Measurements from ENCODE around the gene RARRES2.
A peak's percentile ranks its signal among the peaks of the same experiment; 100 is the strongest.

The RARRES2 gene

DNA sequence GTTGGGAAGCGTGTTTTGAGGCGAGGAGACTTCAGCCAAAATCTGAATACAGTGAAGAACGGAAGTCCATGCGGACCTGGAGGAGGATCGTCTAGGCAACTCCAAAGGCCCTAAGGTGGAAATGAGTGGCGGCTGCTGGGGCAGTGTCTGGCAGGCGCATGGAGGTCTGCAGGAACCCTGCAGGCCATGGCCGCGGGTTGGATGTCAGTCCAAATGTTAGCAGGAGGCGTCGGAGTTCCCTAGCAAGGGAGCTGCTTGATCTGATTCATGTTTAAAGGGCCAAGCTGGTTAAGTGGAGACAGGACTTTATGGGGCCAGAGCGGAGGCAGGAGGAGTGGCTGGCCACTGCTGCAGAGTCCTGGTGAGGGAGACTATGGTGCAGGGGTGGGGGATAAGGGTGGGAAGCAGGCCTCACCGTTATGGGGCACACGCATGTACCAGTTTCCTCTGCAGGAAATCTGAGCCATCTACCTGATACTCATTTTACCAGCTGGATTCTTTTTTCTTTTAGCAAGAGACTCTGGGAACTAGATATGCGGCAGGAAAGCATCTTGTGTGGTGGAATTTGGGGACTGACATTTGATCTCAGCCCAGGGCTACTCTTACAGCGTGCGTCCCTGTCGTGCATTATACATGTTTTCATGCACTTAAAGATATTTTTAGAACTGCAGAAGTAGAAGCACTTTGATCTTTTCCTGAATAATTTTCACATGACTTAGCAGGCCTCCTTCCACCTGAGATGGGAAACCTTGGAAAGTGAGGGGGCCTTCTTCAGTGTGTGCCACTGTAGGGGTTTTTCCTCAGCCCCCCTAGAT, 20.6 kb upstream of the RARRES2 start:
- Mint-ChIP-seq H3K9me3 (no peaks in the 10 kb centered on the region), H3K4me3 (no peak overlapping the region), H3K4me1 (ENCODE audit: low read depth) (peaks cover 62% of the 10 kb centered on the region), H3K27ac (peak overlapping the region; percentile 85), H3K27me3 (peaks cover 8% of the 10 kb centered on the region), H3K36me3 (ENCODE audit: low read depth) (no peaks in the 10 kb centered on the region)
- intact Hi-C loops (cut with micrococcal nuclease): no loop called here

DNA sequence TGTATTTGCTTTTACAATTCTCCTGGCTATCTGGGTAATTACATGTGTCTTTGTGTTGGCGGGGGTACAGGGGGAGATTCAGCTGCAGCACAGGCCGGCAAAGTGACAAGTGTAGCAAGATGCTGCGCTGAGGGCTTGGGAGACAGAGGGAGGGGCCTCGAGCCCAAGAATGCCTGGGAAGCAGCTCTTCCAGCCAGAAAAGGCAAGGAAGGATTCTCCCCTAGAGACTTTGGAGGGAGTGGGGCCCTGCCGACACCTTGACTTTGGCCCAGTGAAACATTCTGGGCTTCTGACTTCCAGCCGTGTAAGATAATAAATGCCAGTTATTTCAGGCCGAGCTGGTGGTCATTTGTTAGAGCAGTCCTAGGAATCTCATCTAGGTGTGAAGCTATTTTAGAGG, 20.0 kb upstream of the RARRES2 start:
- Mint-ChIP-seq H3K9me3 (no peaks in the 10 kb centered on the region), H3K27me3 (peaks cover 8% of the 10 kb centered on the region), H3K4me3 (no peak overlapping the region), H3K4me1 (ENCODE audit: low read depth) (peaks cover 61% of the 10 kb centered on the region), H3K36me3 (ENCODE audit: low read depth) (no peaks in the 10 kb centered on the region), H3K27ac (peak overlapping the region; percentile 14)
- intact Hi-C loops (cut with micrococcal nuclease): no loop called here

DNA sequence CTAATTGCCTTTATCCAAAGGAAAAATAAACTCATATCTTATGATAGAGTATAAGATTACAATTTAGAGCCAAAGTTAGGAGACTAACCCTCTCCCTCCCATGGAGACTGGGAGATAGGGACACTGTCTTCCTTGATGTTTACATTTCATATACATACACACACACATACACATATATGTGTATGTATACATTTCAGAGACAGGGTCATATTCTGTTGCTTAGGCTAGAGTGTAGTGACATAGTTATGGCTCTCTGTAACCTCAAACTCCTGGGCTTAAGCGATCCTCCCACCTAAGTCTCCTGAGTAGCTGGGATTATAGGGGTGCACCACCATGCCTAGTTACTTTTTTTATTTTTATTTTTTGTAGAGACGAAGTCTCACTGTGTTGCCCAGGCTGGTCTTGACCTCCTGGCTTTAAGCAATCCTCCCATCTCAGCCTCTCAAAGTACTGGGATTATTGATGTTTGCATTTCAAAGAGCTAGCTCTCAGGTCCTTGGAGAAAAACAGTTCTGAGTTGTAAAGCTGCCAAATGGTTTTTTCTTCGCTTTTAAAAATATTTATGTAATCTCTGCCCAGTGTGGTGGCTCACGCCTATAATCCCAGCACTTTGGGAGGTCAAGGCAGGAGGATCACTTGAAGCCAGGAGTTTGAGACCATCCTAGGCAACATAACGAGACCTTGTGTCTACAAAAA, 19.1 kb upstream of the RARRES2 start:
- Mint-ChIP-seq H3K27me3 (peaks cover 8% of the 10 kb centered on the region), H3K4me3 (no peak overlapping the region), H3K27ac (peak overlapping the region; percentile 64), H3K4me1 (ENCODE audit: low read depth) (peaks cover 52% of the 10 kb centered on the region), H3K9me3 (no peaks in the 10 kb centered on the region), H3K36me3 (ENCODE audit: low read depth) (no peaks in the 10 kb centered on the region)
- intact Hi-C loops (cut with micrococcal nuclease): no loop called here

DNA sequence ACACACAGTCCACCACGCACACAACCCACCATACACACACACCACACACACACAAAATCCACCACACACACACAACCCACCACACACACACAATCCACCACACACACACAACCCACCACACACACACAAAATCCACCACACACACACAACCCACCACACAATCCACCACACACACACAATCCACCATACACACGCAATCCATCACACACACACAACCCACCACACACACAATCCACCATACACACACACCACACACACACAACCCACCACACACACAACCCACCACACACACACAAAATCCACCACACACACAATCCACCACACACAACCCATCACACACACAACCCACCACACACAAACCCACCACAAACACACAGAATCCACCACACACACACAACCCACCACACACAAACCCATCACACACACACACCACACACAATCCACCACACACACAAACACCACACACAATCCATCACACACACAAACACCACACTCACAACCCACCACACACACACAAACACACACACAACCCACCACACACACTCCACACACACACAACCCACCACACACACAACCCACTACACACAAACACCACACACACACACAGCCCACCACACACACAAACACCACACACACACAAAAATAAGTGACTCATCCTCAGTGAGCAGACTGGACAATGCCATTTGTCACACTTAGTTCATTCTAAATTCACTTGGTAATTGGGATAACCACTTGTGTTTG, 18.4 kb upstream of the RARRES2 start:
- Mint-ChIP-seq H3K4me3 (no peak overlapping the region), H3K27me3 (peaks cover 8% of the 10 kb centered on the region), H3K4me1 (ENCODE audit: low read depth) (peaks cover 46% of the 10 kb centered on the region), H3K9me3 (no peaks in the 10 kb centered on the region), H3K36me3 (ENCODE audit: low read depth) (no peaks in the 10 kb centered on the region), H3K27ac (peak overlapping the region; percentile 64)
- intact Hi-C loops (cut with micrococcal nuclease): no loop called here

DNA sequence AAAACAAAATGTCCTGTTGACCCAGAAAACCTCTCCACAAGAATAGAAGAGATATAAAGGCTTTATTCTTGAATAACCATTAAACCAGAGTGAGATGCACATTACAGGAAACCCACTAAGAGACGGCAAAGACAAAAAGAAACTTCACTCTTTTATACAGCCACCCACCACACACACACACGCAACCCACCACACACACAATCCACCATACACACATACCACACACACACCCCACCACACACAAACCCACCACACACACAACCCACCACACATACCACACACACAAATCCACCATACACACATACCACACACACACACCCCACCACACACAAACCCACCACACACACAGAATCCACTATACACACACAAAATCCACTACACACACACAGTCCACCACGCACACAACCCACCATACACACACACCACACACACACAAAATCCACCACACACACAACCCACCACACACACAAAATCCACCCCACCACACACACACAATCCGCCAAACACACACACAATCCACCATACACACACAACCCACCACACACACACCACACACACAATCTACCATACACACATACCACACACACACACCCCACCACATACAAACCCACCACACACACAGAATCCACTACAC, 17.7 kb upstream of the RARRES2 start:
- no peaks in the 10 kb centered on the region for H3K9me3 Mint-ChIP-seq
- intact Hi-C loops (cut with micrococcal nuclease): no loop called here
- H3K27ac Mint-ChIP-seq: peak overlapping the region; percentile 64
- peaks cover 8% of the 10 kb centered on the region for H3K27me3 Mint-ChIP-seq
- no peak overlapping the region for H3K4me3 Mint-ChIP-seq
- H3K4me1 Mint-ChIP-seq (ENCODE audit: low read depth): peaks cover 44% of the 10 kb centered on the region
- H3K36me3 Mint-ChIP-seq (ENCODE audit: low read depth): no peaks in the 10 kb centered on the region

DNA sequence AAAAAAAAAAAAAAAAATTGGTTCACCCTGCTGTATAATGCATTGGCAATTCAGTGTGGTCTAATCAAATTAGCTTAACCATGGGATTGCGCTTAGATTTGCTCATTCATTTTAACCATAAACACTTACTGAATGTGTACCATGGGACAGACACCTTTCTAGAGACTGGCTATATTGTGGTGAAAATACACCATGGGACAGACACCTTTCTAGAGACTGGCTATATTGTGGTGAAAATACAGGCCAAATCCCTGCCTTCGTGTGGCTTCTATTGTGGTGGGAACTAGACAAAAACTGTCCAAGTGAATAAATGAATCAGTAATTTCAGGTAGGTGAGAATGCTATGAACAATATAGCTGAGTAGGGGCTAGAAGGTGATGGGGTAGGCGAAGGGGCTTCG, 17.0 kb upstream of the RARRES2 start:
- intact Hi-C loops (cut with micrococcal nuclease): no loop called here
- Mint-ChIP-seq H3K27me3 (peaks cover 8% of the 10 kb centered on the region), H3K9me3 (no peaks in the 10 kb centered on the region), H3K4me1 (ENCODE audit: low read depth) (peaks cover 37% of the 10 kb centered on the region), H3K4me3 (no peak overlapping the region), H3K27ac (no peak overlapping the region), H3K36me3 (ENCODE audit: low read depth) (no peaks in the 10 kb centered on the region)

DNA sequence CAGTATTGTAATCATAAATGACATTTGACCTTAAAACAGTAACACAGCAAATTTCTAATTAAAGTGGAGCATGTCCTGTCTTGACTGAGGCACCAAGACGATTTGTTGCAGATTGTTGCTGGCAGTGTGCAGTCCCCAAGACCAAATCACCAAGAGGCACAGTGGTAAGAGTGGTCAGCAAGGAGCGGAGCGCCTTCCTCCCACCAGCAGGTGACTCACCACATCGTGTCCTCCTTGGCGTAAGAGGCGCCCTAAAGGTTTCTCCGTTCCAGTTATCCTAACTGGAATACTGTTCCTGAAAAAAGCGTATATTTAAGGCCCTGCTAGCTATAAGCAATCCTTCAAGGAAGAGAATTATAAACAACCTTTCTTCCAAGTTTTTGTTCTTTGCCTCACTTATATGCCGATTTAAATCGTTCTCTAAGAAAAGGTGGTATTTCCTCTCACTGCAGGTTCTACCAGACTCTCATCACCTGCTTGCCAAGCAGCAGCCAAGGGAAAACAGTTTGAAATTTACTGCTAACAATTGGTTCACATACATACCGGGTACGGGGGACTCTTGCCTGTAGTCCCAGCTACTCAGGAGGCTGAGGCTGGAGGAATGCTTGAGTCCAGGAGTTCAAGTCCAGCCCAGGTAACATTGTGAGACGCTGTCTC, 16.5 kb upstream of the RARRES2 start:
- Mint-ChIP-seq H3K27me3 (peaks cover 8% of the 10 kb centered on the region), H3K4me3 (no peak overlapping the region), H3K36me3 (ENCODE audit: low read depth) (no peaks in the 10 kb centered on the region), H3K27ac (no peak overlapping the region), H3K4me1 (ENCODE audit: low read depth) (peaks cover 32% of the 10 kb centered on the region), H3K9me3 (no peaks in the 10 kb centered on the region)
- intact Hi-C loops (cut with micrococcal nuclease): loop anchor here (2.0 kb wide), 1 partner anchor 31 kb away; no protein-coding TSS in a partner anchor

DNA sequence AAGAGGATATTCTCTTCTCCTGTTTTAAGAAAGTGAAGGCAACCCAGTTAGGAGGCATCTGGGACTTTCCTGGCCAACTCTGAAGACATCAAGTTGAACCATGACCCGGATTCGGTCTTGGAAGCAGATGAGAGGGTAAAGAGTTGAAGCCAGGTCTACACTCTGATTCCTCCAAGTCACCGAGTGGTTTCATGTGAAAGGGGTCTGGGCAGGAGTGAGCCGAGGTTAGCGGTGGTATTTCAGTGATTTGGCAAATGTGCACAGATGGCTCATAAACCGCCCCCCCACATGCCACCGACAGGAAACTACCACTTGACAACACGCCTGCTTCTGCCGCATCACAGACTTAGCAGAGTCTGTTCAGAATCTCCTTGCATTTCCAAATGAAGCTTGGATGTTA, 15.8 kb upstream of the RARRES2 start:
- H3K9me3 Mint-ChIP-seq: no peaks in the 10 kb centered on the region
- intact Hi-C loops (cut with micrococcal nuclease): loop anchor here (2.0 kb wide), 1 partner anchor 32 kb away; no protein-coding TSS in a partner anchor
- peaks cover 7% of the 10 kb centered on the region for H3K27me3 Mint-ChIP-seq
- no peaks in the 10 kb centered on the region for H3K36me3 Mint-ChIP-seq (ENCODE audit: low read depth)
- no peak overlapping the region for H3K4me3 Mint-ChIP-seq
- peaks cover 25% of the 10 kb centered on the region for H3K4me1 Mint-ChIP-seq (ENCODE audit: low read depth)
- peak overlapping the region; percentile 37 for H3K27ac Mint-ChIP-seq

DNA sequence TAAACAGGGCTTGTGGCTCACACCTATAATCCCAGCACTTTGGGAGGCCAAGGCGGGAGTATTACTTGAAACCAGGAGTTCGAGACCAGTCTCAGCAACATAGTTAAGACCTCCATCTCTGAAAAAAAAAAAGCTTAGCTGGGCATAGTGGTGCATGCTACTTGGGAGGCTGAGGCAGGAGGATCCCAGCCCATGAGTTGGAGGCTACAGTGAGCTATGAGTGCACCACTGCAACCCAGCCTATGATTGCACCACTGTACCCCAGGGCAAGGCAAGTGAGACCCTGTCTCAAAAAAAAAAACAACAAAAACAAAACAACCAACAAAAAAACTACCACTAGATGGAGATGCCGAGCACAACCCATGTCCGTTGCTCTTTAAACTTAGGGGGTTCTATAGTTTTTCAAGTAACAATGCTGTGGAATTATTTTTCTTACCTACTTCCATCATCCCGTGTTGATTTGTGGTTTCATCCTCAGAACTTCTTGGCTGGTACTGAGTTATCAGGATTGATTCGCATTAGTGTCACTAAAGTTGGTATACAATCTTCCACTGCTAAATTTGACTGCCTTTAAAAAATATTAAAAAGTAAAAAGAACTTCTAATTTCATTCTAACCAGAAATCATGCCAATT, 15.0 kb upstream of the RARRES2 start:
- H3K27me3 Mint-ChIP-seq: peaks cover 1% of the 10 kb centered on the region
- intact Hi-C loops (cut with micrococcal nuclease): loop anchor here (1.0 to 2.0 kb wide), 2 partner anchors 32 to 65 kb away; no protein-coding TSS in a partner anchor
- H3K4me1 Mint-ChIP-seq (ENCODE audit: low read depth): peaks cover 20% of the 10 kb centered on the region
- H3K36me3 Mint-ChIP-seq (ENCODE audit: low read depth): no peaks in the 10 kb centered on the region
- no peak overlapping the region for H3K27ac Mint-ChIP-seq
- no peak overlapping the region for H3K4me3 Mint-ChIP-seq
- no peaks in the 10 kb centered on the region for H3K9me3 Mint-ChIP-seq

DNA sequence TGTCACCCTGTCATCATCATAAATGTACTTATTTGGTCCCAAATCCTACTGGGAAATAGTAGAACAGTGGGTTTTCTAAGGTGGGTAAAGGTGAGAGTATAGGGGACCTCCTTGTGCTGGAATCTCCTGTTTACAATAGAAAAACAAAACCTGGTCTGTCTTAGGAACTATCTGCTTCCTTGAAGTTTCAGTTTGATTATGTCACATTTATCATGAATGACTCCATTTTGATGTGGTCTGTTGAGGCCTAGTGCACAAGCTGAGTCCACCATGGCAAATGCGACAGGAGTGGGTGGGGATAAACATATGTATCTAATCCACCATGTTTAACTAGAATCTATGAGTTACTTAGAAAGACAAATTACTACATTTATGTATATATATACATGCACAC, 14.2 kb upstream of the RARRES2 start:
- H3K27ac Mint-ChIP-seq: no peak overlapping the region
- H3K36me3 Mint-ChIP-seq (ENCODE audit: low read depth): no peaks in the 10 kb centered on the region
- H3K4me3 Mint-ChIP-seq: no peak overlapping the region
- intact Hi-C loops (cut with micrococcal nuclease): loop anchor here (1.0 to 2.0 kb wide), 2 partner anchors 33 to 66 kb away; no protein-coding TSS in a partner anchor
- H3K4me1 Mint-ChIP-seq (ENCODE audit: low read depth): peaks cover 20% of the 10 kb centered on the region
- H3K9me3 Mint-ChIP-seq: no peaks in the 10 kb centered on the region
- peaks cover 1% of the 10 kb centered on the region for H3K27me3 Mint-ChIP-seq

DNA sequence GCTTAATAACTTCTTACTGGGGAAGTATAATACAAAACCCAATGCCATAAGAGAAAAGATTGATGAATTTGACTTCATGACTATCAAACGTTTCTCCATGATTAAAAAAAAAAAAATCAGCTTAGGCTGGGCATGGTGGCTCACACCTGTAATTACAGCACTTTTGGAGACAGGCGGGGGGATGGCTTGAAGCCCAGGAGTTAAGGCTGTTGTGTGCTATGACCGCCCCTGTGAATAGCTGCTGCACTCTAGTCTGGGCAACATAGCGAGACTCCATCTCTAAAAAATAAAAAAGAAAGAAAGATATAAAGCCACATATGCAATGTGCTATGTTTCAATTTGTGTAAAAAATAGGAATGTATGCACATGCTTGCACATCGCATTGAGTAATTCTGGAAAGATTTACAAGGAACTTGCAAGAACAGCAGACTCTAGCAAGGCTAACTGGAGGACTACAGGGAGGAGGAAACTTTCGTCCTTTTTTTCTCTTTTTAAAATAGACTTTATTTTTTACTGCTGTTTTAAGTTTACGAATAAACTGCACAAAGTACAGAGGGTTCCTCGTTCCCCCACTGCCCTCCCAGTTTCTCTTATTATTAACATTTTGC, 10.3 kb upstream of the RARRES2 start:
- peaks cover 4% of the 10 kb centered on the region for H3K27me3 Mint-ChIP-seq
- no peak overlapping the region for H3K4me3 Mint-ChIP-seq
- peaks cover 1% of the 10 kb centered on the region for H3K4me1 Mint-ChIP-seq (ENCODE audit: low read depth)
- H3K9me3 Mint-ChIP-seq: no peaks in the 10 kb centered on the region
- H3K36me3 Mint-ChIP-seq (ENCODE audit: low read depth): no peaks in the 10 kb centered on the region
- H3K27ac Mint-ChIP-seq: no peak overlapping the region
- intact Hi-C loops (cut with micrococcal nuclease): no loop called here

DNA sequence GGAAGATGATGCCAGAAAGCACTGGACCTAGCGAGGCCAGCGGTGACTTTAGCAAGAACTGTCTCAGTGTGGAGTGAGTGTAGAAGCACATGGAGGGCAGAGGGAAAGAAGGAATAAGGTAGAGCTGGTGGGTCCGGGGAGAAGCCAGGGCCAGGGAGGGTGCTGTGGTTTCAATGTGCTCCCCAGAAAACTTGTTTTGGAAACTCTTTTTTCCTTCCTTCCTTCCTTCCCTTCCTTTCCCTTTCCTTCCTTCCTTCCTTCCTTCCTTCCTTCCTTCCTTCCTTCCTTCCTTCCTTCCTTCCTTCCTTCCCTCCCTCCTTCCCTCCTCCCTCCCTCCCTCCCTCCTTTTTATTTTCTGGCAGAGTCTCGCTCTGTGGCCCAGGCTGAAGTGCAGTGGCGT, 5.5 kb upstream of the RARRES2 start:
- Mint-ChIP-seq H3K9me3 (no peaks in the 10 kb centered on the region), H3K27ac (no peak overlapping the region), H3K36me3 (ENCODE audit: low read depth) (no peaks in the 10 kb centered on the region), H3K4me3 (no peak overlapping the region), H3K27me3 (peaks cover 33% of the 10 kb centered on the region), H3K4me1 (ENCODE audit: low read depth) (peaks cover 7% of the 10 kb centered on the region)
- intact Hi-C loops (cut with micrococcal nuclease): no loop called here

All from dendritic cell treated with granulocyte-macrophage colony-stimulating factor and Interleukin-4, amounts not matched to agents 40 ng/mL and 50 ng/mL, for 4 days (primary cell).